Lung (tissue), 13 donors: Measurements from ENCODE around the gene UTP4. TPM values are rescaled to one million over a fixed set of nuclear protein-coding genes. Genes with fewer than 3 reads are reported as not detected.

Experiments used
- ATAC-seq: fragments of 200-7000 bp; cut with Tn5 transposase; one replicate; pipeline ENCODE4 v1.9.1; 2020; ENCODE audit warnings: moderate number of reproducible peaks; ENCODE audit not compliant: insufficient read depth, low FRiP score
- DNase-seq, 3 donors: peaks; one replicate each; pipeline ENCODE4 v3.0.0-alpha.2; 2013 to 2017
- H3K27ac ChIP-seq, 2 donors: one replicate each; pipeline ENCODE4 v1.5.1; 2013; ENCODE audit warnings: mild to moderate bottlenecking in 2 of 2, moderate library complexity in 2 of 2, control low read depth in 1 of 2, inconsistent platforms in 1 of 2, low read depth in 1 of 2, low read length in 1 of 2
- H3K27me3 ChIP-seq, 3 donors: one replicate each; pipeline ENCODE4 v1.5.1; 2013; ENCODE audit warnings: low read length in 2 of 3; ENCODE audit not compliant: control insufficient read depth in 3 of 3, insufficient read depth in 3 of 3
- H3K36me3 ChIP-seq, 4 donors: one replicate each; pipeline ENCODE4 v1.5.1; 2013; ENCODE audit warnings: low read length in 4 of 4, mild to moderate bottlenecking in 1 of 4, moderate library complexity in 1 of 4; ENCODE audit not compliant: control insufficient read depth in 4 of 4, insufficient read depth in 4 of 4
- H3K4me1 ChIP-seq, 5 donors: one replicate each; pipeline ENCODE4 v1.5.1; 2013; ENCODE audit warnings: low read length in 5 of 5, mild to moderate bottlenecking in 2 of 5, moderate library complexity in 1 of 5; ENCODE audit not compliant: control insufficient read depth in 5 of 5, insufficient read depth in 5 of 5
- H3K4me3 ChIP-seq: one replicate; pipeline ENCODE4 v1.5.1; 2013; ENCODE audit warnings: mild to moderate bottlenecking, control low read depth, moderate library complexity
- H3K9ac ChIP-seq, 2 donors: one replicate each; pipeline ENCODE4 v1.5.1; 2013; ENCODE audit warnings: low read length in 2 of 2, control low read depth in 1 of 2; ENCODE audit not compliant: insufficient read depth in 1 of 2
- H3K9me3 ChIP-seq, 4 donors: one replicate each; pipeline ENCODE4 v1.5.1; 2013; ENCODE audit warnings: low read length in 3 of 4, mild to moderate bottlenecking in 1 of 4, moderate library complexity in 1 of 4; ENCODE audit not compliant: control insufficient read depth in 4 of 4, insufficient read depth in 3 of 4
- CTCF ChIP-seq: IDR thresholded peaks from 2 replicates; pipeline ENCODE4 v1.5.1; 2012; ENCODE audit warnings: mild to moderate bottlenecking; ENCODE audit errors: control extremely low read depth, extremely low read depth
- WGBS, 2 donors: extraction: QIAGEN DNeasy Blood & Tissue Kit; methylation state at CpG; one replicate each; pipeline ENCODE4 v1.1.7; 2013; 5-methylcytosine and 5-hydroxymethylcytosine counted together
- polyA plus RNA-seq, 2 donors: library from polyadenylated mRNA; stranded (reverse); fragments of 200-250 nt; gene quantifications; one replicate each; pipeline ENCODE4 v1.2.1, GENCODE V29; 2013
- small RNA-seq: library from RNA; depleted of rRNA; stranded (forward); fragments of <200 nt; gene quantifications from one replicate; pipeline ENCODE3, GENCODE V24; 2014; ENCODE audit warnings: low replicate concordance
- total RNA-seq, 2 donors: library from RNA; depleted of rRNA in 1 of 2; stranded (reverse); fragments of >200 nt in 1 of 2; gene quantifications; one replicate each; pipeline ENCODE4 v1.2.1, GENCODE V29; 2014 to 2021
- donor health status: control.
- donor health status: control.
- donor health status: Bipolar disorder and iron deficiency.
- donor health status: healthy.
- donor health status: DM: yes; HTN: yes; CAD: no.

The UTP4 gene
- total and polyA plus RNA-seq, 4 donors: 18.1 to 34.5 (median 26.0) TPM

- H3K36me3 ChIP-seq: no peaks in the 10 kb centered on the region
- no peaks in the 10 kb centered on the region for H3K9me3 ChIP-seq
- no peak for TF ChIP-seq CTCF
- DNase-seq (no peak), ATAC-seq (no peak)
- H3K27me3 ChIP-seq: no peaks in the 10 kb centered on the region
- H3K4me1 ChIP-seq: peaks cover 0 to 4% (median 3%) of the 10 kb centered on the region in 5 donors
- H3K9ac ChIP-seq: peak overlapping the region in 1 of 2 donors; percentile 23
- WGBS, 2 donors: 55 to 78% methylated on average over 1 of the region's 1 CpG
- H3K4me3 ChIP-seq: no peak overlapping the region
- H3K27ac ChIP-seq: no peak overlapping the region
Observed at GRCh38 chr16:69217433-69217832, 85.0 kb downstream of the UTP4 start.

Small RNAs within 50 kb of the gene (small RNA-seq; reads per million reads assigned to genes)
- gene RF00019 (not detected), gene RNU6-22P (not detected)

Other genes with a start within 250 kb of the UTP4 start
- gene HAS3, start 27.0 kb upstream of the UTP4 start, total RNA-seq: 10 to 100 TPM; 24.0 to 37.5 TPM
- gene HAS3, start 27.0 kb upstream of the UTP4 start, polyA plus RNA-seq: 10 to 100 TPM in 1 of 2 donors, 1 to 10 TPM in 1; 5.1 to 14.0 TPM
- 100 to 1,000 TPM in 1 of 2 donors, 10 to 100 TPM in 1; 92.5 to 101 TPM for gene CHTF8, start 61 bp upstream of the UTP4 start, total RNA-seq
- gene CHTF8, start 61 bp upstream of the UTP4 start, polyA plus RNA-seq: 10 to 100 TPM; 26.0 to 70.5 TPM
- gene SNTB2, start 54.5 kb downstream of the UTP4 start, total RNA-seq: 10 to 100 TPM; 32.5 to 42.8 TPM
- gene SNTB2, start 54.5 kb downstream of the UTP4 start, polyA plus RNA-seq: 1 to 10 TPM; 4.5 to 5.8 TPM
- gene VPS4A, start 178.7 kb downstream of the UTP4 start, total RNA-seq: 10 to 100 TPM; 25.3 to 26.6 TPM
- 10 to 100 TPM; 27.2 to 31.8 TPM for gene VPS4A, start 178.7 kb downstream of the UTP4 start, polyA plus RNA-seq
- gene PDF, start 197.9 kb downstream of the UTP4 start, total RNA-seq: 10 to 100 TPM in 1 of 2 donors, 1 to 10 TPM in 1; 6.4 to 16.6 TPM
- gene PDF, start 197.9 kb downstream of the UTP4 start, polyA plus RNA-seq: 10 to 100 TPM in 1 of 2 donors, 1 to 10 TPM in 1; 6.0 to 11.8 TPM
- gene COG8, start 206.9 kb downstream of the UTP4 start, total RNA-seq: 10 to 100 TPM; 33.7 to 36.3 TPM
- gene COG8, start 206.9 kb downstream of the UTP4 start, polyA plus RNA-seq: 10 to 100 TPM; 18.3 to 18.9 TPM
- 10 to 100 TPM; 16.4 to 23.2 TPM for gene NIP7, start 207.1 kb downstream of the UTP4 start, total RNA-seq
- 10 to 100 TPM; 14.5 to 17.7 TPM for gene NIP7, start 207.1 kb downstream of the UTP4 start, polyA plus RNA-seq
- gene TMED6, start 219.1 kb downstream of the UTP4 start, total RNA-seq: under 1 TPM; 0.65 to 0.95 TPM
- under 1 TPM; 0.24 to 0.32 TPM for gene TMED6, start 219.1 kb downstream of the UTP4 start, polyA plus RNA-seq